Pancreas (tissue), 10 donors: ENCODE data around the gene HEG1. TPM values are rescaled to one million over a fixed set of nuclear protein-coding genes. Genes with fewer than 3 reads are reported as not detected.

ENCODE experiments used
- ATAC-seq, 4 donors: fragments of 200-7000 bp; cut with Tn5 transposase; one replicate each; pipeline versions ENCODE4 v1.8.0 to v1.9.1; 2020; ENCODE audit warnings: mild to moderate bottlenecking in 4 of 4, moderate library complexity in 4 of 4
- DNase-seq, 6 donors: peaks; one replicate each; pipeline ENCODE4 v3.0.0-alpha.2; 2020
- FAIRE-seq: peaks from 2 replicates; lab custom pipeline; 2012; peaks lifted over from hg19 to GRCh38; lab: Jason Lieb, UNC
- H3K27ac ChIP-seq, 4 donors: fragments of 200-600 bp; sonication (generic); 1 replicate in 3 of 4; 2 replicates in 1 of 4; pipeline versions ENCODE4 v1.5.0 to v1.8.0; 2020
- H3K27me3 ChIP-seq, 4 donors: fragments of 200-600 bp; one replicate each; pipeline ENCODE4 v1.8.0; 2021
- H3K36me3 ChIP-seq, 3 donors: fragments of 200-600 bp; sonication (generic) in 1 of 3; one replicate each; pipeline versions ENCODE4 v1.5.0 to v1.8.0; 2020 to 2021
- H3K4me1 ChIP-seq, 3 donors: fragments of 200-600 bp; one replicate each; pipeline ENCODE4 v1.8.0; 2021
- H3K4me3 ChIP-seq, 4 donors: fragments of 200-600 bp; sonication (generic) in 2 of 4; one replicate each; pipeline versions ENCODE4 v1.5.0 to v1.8.0; 2020 to 2021
- H3K9me3 ChIP-seq, 4 donors: fragments of 200-600 bp; one replicate each; pipeline ENCODE4 v1.8.0; 2021
- CTCF ChIP-seq, 4 donors: fragments of 200-600 bp; sonication (generic) in 3 of 4; IDR thresholded peaks; one replicate each; pipeline versions ENCODE4 v1.5.0 to v1.8.0; 2021; ENCODE audit warnings: antibody characterized with exemption in 4 of 4
- WGBS, 2 donors: extraction: QIAGEN DNeasy Blood & Tissue Kit; methylation state at CpG; one replicate each; pipeline ENCODE4 v1.1.7; 2013; 5-methylcytosine and 5-hydroxymethylcytosine counted together
- intact Hi-C, 3 donors: fragments of 100-400 bp; cut with DNase I; formaldehyde crosslinking; loops; one replicate each; pipeline versions ENCODE4 v1.11.1 to v1.14.2; 2022
- polyA plus RNA-seq, 2 donors: library from polyadenylated mRNA; stranded (reverse); fragments of 200-250 nt; gene quantifications; one replicate each; pipeline ENCODE4 v1.2.3, GENCODE V29; 2013
- total RNA-seq, 6 donors: library from RNA; stranded (reverse); fragmentation: NEBNext Ultra II Directional in 4 of 6; extraction: Animal tissue kit (Norgen Biotek cat#: 25700) in 4 of 6; gene quantifications; one replicate each; pipeline versions ENCODE4 v1.2.1 to v1.2.4, GENCODE V29; 2021 to 2023
- donor health status: healthy with polysubstance abuse.
- donor health status: DM: no; HTN: no; CAD: no; lungs with moderate emphysema.
- donor health status: DM: no; HTN: no; CAD: no.
- donor health status: control.
- donor health status: control.
- donor health status: Bipolar disorder and iron deficiency.
- donor health status: DM: yes; HTN: yes; CAD: no.
- donor health status: DM: no; HTN: no; CAD: no.
- donor health status: DM: no; HTN: no; CAD: no.
- donor health status: DM: yes; HTN: yes; CAD: no.

HEG1 gene
- total and polyA plus RNA-seq, 8 donors = 9.6 to 36.6 (median 20.9) TPM

DNA sequence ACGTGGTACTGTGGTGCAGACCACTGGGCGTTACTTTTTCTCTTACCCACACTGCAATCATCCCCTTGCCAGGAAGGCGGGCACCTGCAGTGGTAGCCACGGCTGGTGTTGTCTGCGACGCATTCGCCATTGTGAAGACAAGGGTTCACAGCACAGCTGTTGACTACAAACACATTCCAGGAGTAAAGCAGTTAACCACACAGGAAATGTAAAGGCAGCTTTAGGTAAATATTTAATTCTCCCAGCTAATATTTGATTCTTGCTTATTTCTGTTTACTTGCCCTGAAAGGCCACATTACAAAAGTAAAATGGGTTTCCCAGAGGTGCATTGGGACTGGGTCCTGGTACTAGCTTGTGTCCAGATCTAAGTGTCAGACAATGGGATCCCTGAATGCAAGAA is 45.4 kb downstream of the HEG1 start:
- ATAC-seq (peak in 1 of 4 donors; percentile 35), FAIRE-seq (no peak), DNase-seq (no peak)
- Histone ChIP-seq H3K27me3 (no peaks in the 10 kb centered on the region), H3K4me3 (no peak overlapping the region), H3K36me3 (peaks cover 0 to 29% (median 14%) of the 10 kb centered on the region in 3 donors), H3K9me3 (no peaks in the 10 kb centered on the region), H3K4me1 (peaks cover 0 to 14% (median 8%) of the 10 kb centered on the region in 3 donors), H3K27ac (no peak overlapping the region)
- TF ChIP-seq CTCF (IDR thresholded peaks at IDR 0.05) = no peak
- intact Hi-C loops = no loop called here
- WGBS, 2 donors = 70 to 77% methylated on average over 7 of the region's 7 CpGs

DNA sequence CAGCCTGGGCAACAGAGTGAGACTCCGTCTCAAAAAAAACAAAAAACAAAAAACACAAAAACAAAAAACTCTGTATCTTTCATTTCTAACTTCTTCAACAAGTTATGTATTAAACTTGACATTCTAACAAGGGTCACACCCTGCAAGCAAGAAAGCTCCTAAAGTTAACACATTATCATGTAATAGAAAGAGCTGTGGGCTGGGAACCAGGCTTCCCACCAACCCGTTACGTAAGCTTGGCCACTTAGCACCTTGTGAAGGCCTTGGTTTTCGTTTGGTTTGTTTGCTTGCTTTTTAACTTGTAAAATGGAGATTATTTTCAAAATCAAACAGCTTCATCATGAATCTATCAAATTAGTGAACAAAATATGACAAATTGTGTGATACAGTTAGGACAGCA is 47.0 kb downstream of the HEG1 start:
- WGBS, 2 donors = 37 to 50% methylated on average over 4 of the region's 4 CpGs
- Histone ChIP-seq H3K4me3 (no peak overlapping the region), H3K9me3 (no peaks in the 10 kb centered on the region), H3K27ac (no peak overlapping the region), H3K36me3 (peaks cover 0 to 15% (median 11%) of the 10 kb centered on the region in 3 donors), H3K4me1 (peaks cover 0 to 21% (median 16%) of the 10 kb centered on the region in 3 donors), H3K27me3 (no peaks in the 10 kb centered on the region)
- DNase-seq (no peak), ATAC-seq (peak in 2 of 4 donors; percentile 55 to 67), FAIRE-seq (no peak)
- no peak for TF ChIP-seq CTCF (IDR thresholded peaks at IDR 0.05)
- intact Hi-C loops = no loop called here

DNA sequence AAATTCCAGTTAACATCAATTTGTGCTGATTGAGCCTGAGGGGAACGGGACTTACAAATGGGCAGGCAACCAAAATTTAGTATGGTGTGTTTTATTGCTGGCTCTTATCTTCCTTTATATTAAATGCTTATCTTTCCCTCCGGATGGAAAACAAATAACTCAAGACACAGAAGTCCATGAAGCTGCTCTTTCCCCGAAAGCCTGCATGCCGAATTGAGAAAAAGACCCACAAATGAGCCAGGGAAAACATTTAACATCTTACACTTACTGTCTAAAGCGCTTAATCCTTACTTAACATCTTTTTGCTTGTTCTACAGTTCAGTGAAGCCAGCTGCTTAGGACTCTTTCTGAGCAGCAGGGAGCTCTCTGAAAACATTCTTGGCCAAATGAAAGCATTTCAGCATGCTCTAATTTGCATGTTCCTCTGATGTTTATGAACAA is 49.5 kb downstream of the HEG1 start:
- peaks cover 16 to 28% (median 17%) of the 10 kb centered on the region in 3 donors for H3K4me1 ChIP-seq
- intact Hi-C loops = no loop called here
- no peak for TF ChIP-seq CTCF (IDR thresholded peaks at IDR 0.05)
- FAIRE-seq (no peak), ATAC-seq (no peak), DNase-seq (no peak)
- H3K9me3 ChIP-seq = no peaks in the 10 kb centered on the region
- 59 to 61% methylated on average over 5 of the region's 5 CpGs for whole genome bisulfite sequencing, 2 donors
- no peaks in the 10 kb centered on the region for H3K27me3 ChIP-seq
- no peak overlapping the region for H3K27ac ChIP-seq
- no peaks in the 10 kb centered on the region for H3K36me3 ChIP-seq
- H3K4me3 ChIP-seq = no peak overlapping the region

GRCh38 chr3:125005676-125006075 is 50.1 kb downstream of the HEG1 start:
- DNase-seq (no peak), FAIRE-seq (no peak), ATAC-seq (no peak)
- H3K4me1 ChIP-seq = peaks cover 19 to 33% (median 23%) of the 10 kb centered on the region in 3 donors
- intact Hi-C loops = no loop called here
- H3K9me3 ChIP-seq = no peaks in the 10 kb centered on the region
- H3K27ac ChIP-seq = no peak overlapping the region
- no peak overlapping the region for H3K4me3 ChIP-seq
- WGBS, 2 donors = 90 to 94% methylated on average over 5 of the region's 5 CpGs
- no peak for TF ChIP-seq CTCF (IDR thresholded peaks at IDR 0.05)
- H3K27me3 ChIP-seq = no peaks in the 10 kb centered on the region
- no peaks in the 10 kb centered on the region for H3K36me3 ChIP-seq

- WGBS, 2 donors = 81 to 85% methylated on average over 4 of the region's 4 CpGs
- no peaks in the 10 kb centered on the region for H3K9me3 ChIP-seq
- intact Hi-C loops = no loop called here
- no peaks in the 10 kb centered on the region for H3K27me3 ChIP-seq
- no peaks in the 10 kb centered on the region for H3K36me3 ChIP-seq
- no peak for FAIRE-seq
- no peak for DNase-seq
- peaks cover 23 to 33% (median 23%) of the 10 kb centered on the region in 3 donors for H3K4me1 ChIP-seq
- H3K4me3 ChIP-seq = no peak overlapping the region
- no peak for TF ChIP-seq CTCF (IDR thresholded peaks at IDR 0.05)
- H3K27ac ChIP-seq = peak overlapping the region in 1 of 4 donors; percentile 51
- no peak for ATAC-seq
Observed at GRCh38 chr3:125005222-125005621, 50.6 kb downstream of the HEG1 start.
